NT2/D1 (cell line): Measurements from ENCODE around the gene ATG9A.

ENCODE experiments used
- DNase-seq: peaks from one replicate; pipeline ENCODE4 v3.0.0-alpha.2; 2011; ENCODE audit warnings: low read depth, low spot score
- H3K27me3 ChIP-seq: 2 replicates; pipeline ENCODE4 v1.6.0; 2011; ENCODE audit warnings: mild to moderate bottlenecking; ENCODE audit not compliant: insufficient read length, insufficient read depth
- H3K36me3 ChIP-seq: 2 replicates; pipeline ENCODE4 v1.6.1; 2011; ENCODE audit warnings: mild to moderate bottlenecking, low read length, mixed read lengths; ENCODE audit not compliant: insufficient read depth, insufficient read length
- H3K4me1 ChIP-seq: 2 replicates; pipeline ENCODE4 v1.5.1; 2011; ENCODE audit not compliant: insufficient read depth, insufficient read length
- H3K4me3 ChIP-seq: 2 replicates; pipeline ENCODE4 v1.5.1; 2011; ENCODE audit warnings: low read depth; ENCODE audit not compliant: insufficient read length
- H3K9ac ChIP-seq: 2 replicates; pipeline ENCODE4 v1.6.0; 2011; ENCODE audit warnings: low read depth; ENCODE audit not compliant: insufficient read length
- H3K9me3 ChIP-seq: 2 replicates; pipeline ENCODE4 v1.5.1; 2011; ENCODE audit warnings: mild to moderate bottlenecking, low read length; ENCODE audit not compliant: insufficient read depth
- SUZ12 ChIP-seq: IDR thresholded peaks from 2 replicates; pipeline ENCODE4 v1.6.1; 2011; ENCODE audit not compliant: insufficient read length, insufficient read depth; ENCODE audit errors: extremely low read depth
- YY1 ChIP-seq: IDR thresholded peaks from 2 replicates; pipeline ENCODE4 v1.6.1; 2011; ENCODE audit not compliant: insufficient read length, insufficient read depth
- ZNF274 ChIP-seq: IDR thresholded peaks from 2 replicates; pipeline ENCODE4 v1.6.1; 2011; ENCODE audit warnings: mild to moderate bottlenecking, low read depth, low read length

ATG9A gene

DNA sequence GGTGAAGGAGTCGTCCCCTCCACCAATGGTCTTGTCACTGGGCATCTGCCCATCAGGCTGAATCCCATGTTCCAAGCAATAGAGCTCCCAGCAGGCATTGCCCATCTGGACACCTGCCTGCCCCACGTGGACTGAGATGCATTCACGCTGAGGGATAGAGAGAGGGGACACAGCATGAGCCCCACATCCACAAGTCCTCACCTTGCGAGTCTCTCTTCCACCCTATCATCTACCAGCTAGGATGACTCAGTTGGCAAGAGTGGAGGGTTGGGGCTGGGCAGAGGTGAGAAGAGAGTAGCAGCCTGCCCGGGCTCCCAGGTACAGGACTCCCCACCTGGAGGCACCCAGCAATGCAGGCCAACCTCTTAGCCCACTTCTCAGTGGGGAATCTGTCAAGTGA is 22.6 kb upstream of the ATG9A start:
- H3K36me3 ChIP-seq: peaks cover 44% of the 10 kb centered on the region
- TF ChIP-seq ZNF274: no peak
- TF ChIP-seq SUZ12: no peak
- no peak for DNase-seq
- H3K4me1 ChIP-seq: peaks cover 25% of the 10 kb centered on the region
- no peak overlapping the region for H3K4me3 ChIP-seq
- H3K9me3 ChIP-seq: no peaks in the 10 kb centered on the region
- H3K27me3 ChIP-seq: peaks cover 55% of the 10 kb centered on the region
- no peak overlapping the region for H3K9ac ChIP-seq

- H3K9me3 ChIP-seq: no peaks in the 10 kb centered on the region
- H3K9ac ChIP-seq: no peak overlapping the region
- DNase-seq: no peak
- H3K4me1 ChIP-seq: peaks cover 25% of the 10 kb centered on the region
- H3K27me3 ChIP-seq: peaks cover 53% of the 10 kb centered on the region
- H3K4me3 ChIP-seq: no peak overlapping the region
- H3K36me3 ChIP-seq: peaks cover 48% of the 10 kb centered on the region
- no peak for TF ChIP-seq SUZ12
Observed at GRCh38 chr2:219251656-219252055, 22.2 kb upstream of the ATG9A start.

DNA sequence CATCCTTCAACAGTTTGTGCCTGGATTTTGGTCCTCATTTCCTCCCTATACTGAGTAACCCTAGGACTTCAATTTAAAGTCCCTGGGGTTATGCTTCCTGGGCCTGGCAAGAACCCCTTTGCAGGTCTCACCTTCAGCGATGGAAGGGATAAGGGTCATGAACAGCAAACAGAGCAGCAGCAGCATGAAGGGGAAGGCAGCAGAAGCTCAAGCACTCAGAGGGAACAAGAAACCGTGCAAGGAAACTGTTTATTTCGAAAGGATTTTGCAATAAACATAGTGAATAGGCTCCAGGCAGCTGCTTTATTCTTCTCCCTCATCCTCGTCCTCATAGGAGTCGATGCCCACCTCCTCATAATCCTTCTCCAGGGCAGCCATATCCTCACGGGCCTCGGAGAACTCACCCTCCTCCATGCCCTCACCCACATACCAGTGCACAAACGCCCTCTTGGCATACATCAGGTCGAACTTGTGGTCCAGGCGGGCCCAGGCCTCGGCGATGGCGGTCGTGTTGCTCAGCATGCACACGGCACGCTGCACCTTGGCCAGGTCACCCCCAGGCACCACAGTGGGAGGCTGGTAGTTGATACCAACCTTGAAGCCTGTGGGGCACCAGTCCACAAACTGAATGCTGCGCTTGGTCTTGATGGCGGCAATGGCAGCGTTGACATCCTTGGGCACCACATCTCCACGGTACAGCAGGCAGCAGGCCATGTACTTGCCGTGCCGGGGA is 20.8 kb upstream of the ATG9A start:
- peaks cover 52% of the 10 kb centered on the region for H3K36me3 ChIP-seq
- H3K4me3 ChIP-seq: peak overlapping the region; percentile 1
- H3K27me3 ChIP-seq: peaks cover 38% of the 10 kb centered on the region
- TF ChIP-seq SUZ12: no peak
- TF ChIP-seq ZNF274: no peak
- TF ChIP-seq YY1: no peak
- peaks cover 25% of the 10 kb centered on the region for H3K4me1 ChIP-seq
- no peak overlapping the region for H3K9ac ChIP-seq
- no peak for DNase-seq
- no peaks in the 10 kb centered on the region for H3K9me3 ChIP-seq

DNA sequence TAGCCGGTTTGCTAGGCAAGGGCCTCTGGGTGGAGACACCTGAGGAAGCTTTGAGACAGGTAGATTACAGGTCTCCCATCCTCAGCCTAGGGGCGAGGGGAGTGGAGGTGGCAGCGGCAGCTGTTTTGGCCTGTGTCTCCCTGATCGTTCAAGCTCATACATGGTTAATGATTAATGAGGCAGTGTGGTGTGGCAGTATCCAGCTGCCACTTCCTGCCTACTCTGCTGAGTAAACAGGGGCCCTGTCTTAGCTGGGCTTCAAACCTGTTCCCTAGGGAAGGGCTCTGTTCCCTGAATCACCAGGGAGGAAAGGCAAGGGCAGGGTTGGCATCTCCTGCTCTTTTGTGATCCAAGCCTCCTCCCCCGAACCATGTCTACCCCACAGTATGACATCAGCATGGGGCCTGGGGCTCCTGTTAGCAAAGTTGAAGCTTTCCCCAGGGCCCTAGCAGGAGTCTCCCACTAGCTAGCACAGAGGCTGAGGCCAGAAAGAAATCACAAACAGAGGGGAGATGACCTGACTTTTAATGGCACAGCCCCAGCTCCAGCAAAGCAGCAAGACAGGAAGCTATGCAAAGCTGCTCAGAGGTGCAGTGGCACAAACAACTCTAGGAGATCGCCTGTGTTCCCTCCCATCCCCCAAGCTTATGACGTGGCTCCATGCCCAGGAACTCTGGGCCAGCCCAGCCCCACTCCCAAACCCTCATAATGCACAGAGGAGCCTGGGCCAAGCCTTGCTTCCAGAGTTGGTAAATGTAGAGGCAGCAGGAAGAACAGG is 20.0 kb upstream of the ATG9A start:
- TF ChIP-seq YY1 (no peak), ZNF274 (no peak), SUZ12 (no peak)
- H3K27me3 ChIP-seq: peaks cover 30% of the 10 kb centered on the region
- H3K36me3 ChIP-seq: peaks cover 52% of the 10 kb centered on the region
- H3K9ac ChIP-seq: peak overlapping the region; percentile 46
- DNase-seq: no peak
- H3K9me3 ChIP-seq: no peaks in the 10 kb centered on the region
- peaks cover 27% of the 10 kb centered on the region for H3K4me1 ChIP-seq
- H3K4me3 ChIP-seq: peak overlapping the region; percentile 1

- no peak overlapping the region for H3K4me3 ChIP-seq
- no peaks in the 10 kb centered on the region for H3K9me3 ChIP-seq
- H3K9ac ChIP-seq: peak overlapping the region; percentile 46
- H3K27me3 ChIP-seq: peaks cover 25% of the 10 kb centered on the region
- no peak for DNase-seq
- peaks cover 52% of the 10 kb centered on the region for H3K36me3 ChIP-seq
- peaks cover 23% of the 10 kb centered on the region for H3K4me1 ChIP-seq
- TF ChIP-seq YY1 (no peak), SUZ12 (no peak), ZNF274 (no peak)
Observed at GRCh38 chr2:219248845-219249202, 19.4 kb upstream of the ATG9A start.

- TF ChIP-seq SUZ12: no peak
- peaks cover 52% of the 10 kb centered on the region for H3K36me3 ChIP-seq
- DNase-seq: no peak
- no peak overlapping the region for H3K4me3 ChIP-seq
- H3K27me3 ChIP-seq: peaks cover 16% of the 10 kb centered on the region
- peaks cover 23% of the 10 kb centered on the region for H3K4me1 ChIP-seq
- H3K9ac ChIP-seq: no peak overlapping the region
- no peaks in the 10 kb centered on the region for H3K9me3 ChIP-seq
Observed at GRCh38 chr2:219247678-219248642, 18.5 kb upstream of the ATG9A start.

- H3K36me3 ChIP-seq: peaks cover 52% of the 10 kb centered on the region
- TF ChIP-seq YY1 (no peak), SUZ12 (no peak), ZNF274 (no peak)
- H3K4me1 ChIP-seq: peaks cover 14% of the 10 kb centered on the region
- H3K4me3 ChIP-seq: no peak overlapping the region
- H3K9me3 ChIP-seq: no peaks in the 10 kb centered on the region
- H3K9ac ChIP-seq: no peak overlapping the region
- DNase-seq: no peak
- H3K27me3 ChIP-seq: peaks cover 2% of the 10 kb centered on the region
Observed at GRCh38 chr2:219246559-219246958, 17.1 kb upstream of the ATG9A start.
